ENCODE measurements around the gene SELENOW.
"Not testable (repeated sequence)": the region's sequence is repeated elsewhere in the genome, so short reads cannot be mapped to it uniquely, and the experiment has no call there.

SELENOW gene
- total RNA-seq, result 40.3 to 61.4 reads per million in 2 donors

- peak; percentile 62 for DNase-seq
Measured at GRCh38 chr19:47778049-47778953, at the start of gene SELENOW. Gene SELENOW (plus strand): TSS chr19:47778703. CDS start chr19:47778786, 83 bp downstream.

- DNase-seq, result no peak
Measured at GRCh38 chr19:47729468-47729798, 49.1 kb upstream of the SELENOW start.

- no peak for DNase-seq
Measured at GRCh38 chr19:47729799-47730520, 48.5 kb upstream of the SELENOW start.

GRCh38 chr19:47730521-47730889, 48.0 kb upstream of the SELENOW start:
- DNase-seq, result no peak

GRCh38 chr19:47730910-47731309, 47.6 kb upstream of the SELENOW start:
- no peak for DNase-seq

GRCh38 chr19:47735131-47735530, 43.4 kb upstream of the SELENOW start:
- DNase-seq, result no peak

GRCh38 chr19:47740866-47741519, 37.5 kb upstream of the SELENOW start:
- no peak for DNase-seq

GRCh38 chr19:47741544-47742140, 36.9 kb upstream of the SELENOW start:
- no peak for DNase-seq

- no peak for DNase-seq
Measured at GRCh38 chr19:47742634-47743033, 35.9 kb upstream of the SELENOW start.

- DNase-seq, result peak; percentile 96
Measured at GRCh38 chr19:47745010-47745901, 33.2 kb upstream of the SELENOW start, which contains the start of gene NOP53. Gene NOP53 (plus strand): TSS chr19:47745546. CDS start chr19:47745560, 14 bp downstream.

- not testable (repeated sequence) for DNase-seq
Measured at GRCh38 chr19:47746129-47746528, 32.4 kb upstream of the SELENOW start.

- DNase-seq, result no peak
Measured at GRCh38 chr19:47749326-47749725, 29.2 kb upstream of the SELENOW start.

GRCh38 chr19:47750752-47751151, 27.8 kb upstream of the SELENOW start:
- DNase-seq, result no peak

- DNase-seq, result no peak
Measured at GRCh38 chr19:47752440-47753211, 25.9 kb upstream of the SELENOW start.

GRCh38 chr19:47754206-47755064, 24.1 kb upstream of the SELENOW start:
- DNase-seq, result no peak

- DNase-seq, result no peak
Measured at GRCh38 chr19:47755065-47755761, 23.3 kb upstream of the SELENOW start.

GRCh38 chr19:47755762-47756626, 22.5 kb upstream of the SELENOW start:
- no peak for DNase-seq

- DNase-seq, result no peak
Measured at GRCh38 chr19:47756627-47756929, 21.9 kb upstream of the SELENOW start.
